Measurements from ENCODE around the gene RAVER1.

- TF ChIP-seq PAX5 (IDR thresholded peaks at IDR 0.05; ENCODE audit: insufficient read depth, low read length, severe bottlenecking) = no peak
- TF ChIP-seq TAF1 (IDR thresholded peaks at IDR 0.05; ENCODE audit: low read depth, low read length) = no peak
- TF ChIP-seq POLR2A (IDR thresholded peaks at IDR 0.05; ENCODE audit: low read depth, low read length) = no peak
- TF ChIP-seq POLR2AphosphoS5 (IDR thresholded peaks at IDR 0.05; ENCODE audit: low read depth, low read length) = no peak
Observed at GRCh38 chr19:10353793-10354391, 20.6 kb upstream of the RAVER1 start.
